ENCODE measurements around the gene CCDC142. TPM values are rescaled to one million over a fixed set of nuclear protein-coding genes. Genes with fewer than 3 reads are reported as not detected.

The CCDC142 gene
- total and polyA plus RNA-seq, 2 donors (not counting 1 experiment from before 2014, with no cell fraction given) = 13.0 to 61.6 TPM

DNA sequence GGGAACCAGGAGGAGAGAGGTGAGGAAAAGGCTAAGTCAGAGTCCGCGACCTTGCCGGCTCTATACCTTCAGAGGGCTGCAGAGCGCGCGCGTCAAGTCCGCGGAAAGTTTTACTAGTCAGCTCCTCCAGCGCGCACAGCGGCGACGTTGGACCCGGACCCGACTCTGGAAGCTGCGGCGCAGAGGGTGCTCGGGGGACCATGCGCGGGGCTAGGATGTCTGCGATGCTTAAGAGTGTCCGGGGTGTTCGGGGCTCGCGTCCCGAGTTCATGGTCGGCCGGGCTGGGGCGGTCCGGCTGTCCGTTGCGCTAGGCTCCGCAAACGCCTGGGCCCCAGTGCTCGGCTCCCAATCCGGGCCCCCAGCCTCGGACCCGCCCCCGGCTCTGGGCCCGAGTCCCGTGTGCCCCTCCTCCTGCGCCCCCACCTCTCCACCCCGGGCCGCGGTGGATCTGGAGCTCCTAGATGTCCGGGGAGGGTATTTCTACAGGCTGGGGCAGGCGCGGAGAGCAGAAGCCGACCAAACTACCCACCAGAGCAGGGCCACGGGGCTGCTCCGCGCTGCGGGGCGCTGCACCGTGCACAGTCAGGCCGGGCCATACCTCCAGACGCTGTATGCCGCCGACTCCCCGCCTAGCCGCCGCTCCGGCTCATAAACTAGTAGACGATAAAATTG is 16.6 kb upstream of the CCDC142 start, which contains the start of gene LBX2:
TSS of gene LBX2 (minus strand) at position 337 of the 673 bp plus-strand sequence. CDS start at position 271, 66 bp downstream.
- Histone ChIP-seq H3K9ac (ENCODE audit: low read length) (peak within 1 kb of the TSS; percentile 70), H3K9me3 (ENCODE audit: control extremely low read depth in 1 of 3, control insufficient read depth in 2 of 3, insufficient read depth in 1 of 3, low read length in 2 of 3) (peaks cover 0 to 31% (median 0%) of the 10 kb centered on the region in 3 donors), H3K27me3 (replicated peaks in 1 of 4; ENCODE audit: control extremely low read depth in 1 of 4, control insufficient read depth in 3 of 4, insufficient read depth in 4 of 4, low read length in 3 of 4) (peaks cover 0 to 74% (median 38%) of the 10 kb centered on the region in 4 experiments), H2AFZ (ENCODE audit: insufficient read depth, low read depth, low read length, poor library complexity, severe bottlenecking) (peak within 1 kb of the TSS; percentile 64), H3K4me2 (replicated peaks; ENCODE audit: low read depth, low read length, poor library complexity, severe bottlenecking) (peak within 1 kb of the TSS; percentile 91), H3K4me3 (ENCODE audit: control extremely low read depth in 1 of 5, extremely low read depth in 1 of 5, insufficient read depth in 1 of 5, low read depth in 2 of 5, low read length in 4 of 5) (peak within 1 kb of the TSS; percentile 26 to 69 (median 38)), H3K4me1 (ENCODE audit: control insufficient read depth in 2 of 2, insufficient read depth in 2 of 2, low read length in 2 of 2) (peaks cover 49 to 54% of the 10 kb centered on the region in 2 donors), H3K36me3 (replicated peaks in 1 of 2; ENCODE audit: control extremely low read depth in 1 of 2, control insufficient read depth in 1 of 2, extremely low read depth in 1 of 2, insufficient read depth in 2 of 2, low read length in 1 of 2) (peaks cover 0 to 2% of the 10 kb centered on the region in 2 experiments), H4K20me1 (ENCODE audit: control insufficient read depth, insufficient read depth, low read length, poor library complexity, severe bottlenecking) (no peaks in the 10 kb centered on the region), H3K27ac (ENCODE audit: low read length in 2 of 2) (no peak within 1 kb of the TSS), H3K79me2 (ENCODE audit: control insufficient read depth, insufficient read depth, low read length) (no peaks in the 10 kb centered on the region)
- H3K9me3 Mint-ChIP-seq (ENCODE audit: insufficient read depth) = no peaks in the 10 kb centered on the region
- POLR2A ChIA-PET = interaction anchor here (0.6 to 1.9 kb wide), 4 partner anchors 8 to 124 kb away, joined by 3 to 7 read pairs (median 4); partner anchors contain the start of gene PCGF1
- peaks cover 57% of the 10 kb centered on the region for H3K27me3 Mint-ChIP-seq
- peak within 1 kb of the TSS; percentile 92 for H3K4me3 Mint-ChIP-seq
- DNase-seq (peak; percentile 61), ATAC-seq (ENCODE audit: low read depth) (no peak)
- TF ChIP-seq EZH2 (IDR thresholded peaks at IDR 0.05; ENCODE audit: borderline replicate concordance, insufficient read depth, low read depth, low read length, poor library complexity, severe bottlenecking) = peak; percentile 81
- TF ChIP-seq, protein P1, sequence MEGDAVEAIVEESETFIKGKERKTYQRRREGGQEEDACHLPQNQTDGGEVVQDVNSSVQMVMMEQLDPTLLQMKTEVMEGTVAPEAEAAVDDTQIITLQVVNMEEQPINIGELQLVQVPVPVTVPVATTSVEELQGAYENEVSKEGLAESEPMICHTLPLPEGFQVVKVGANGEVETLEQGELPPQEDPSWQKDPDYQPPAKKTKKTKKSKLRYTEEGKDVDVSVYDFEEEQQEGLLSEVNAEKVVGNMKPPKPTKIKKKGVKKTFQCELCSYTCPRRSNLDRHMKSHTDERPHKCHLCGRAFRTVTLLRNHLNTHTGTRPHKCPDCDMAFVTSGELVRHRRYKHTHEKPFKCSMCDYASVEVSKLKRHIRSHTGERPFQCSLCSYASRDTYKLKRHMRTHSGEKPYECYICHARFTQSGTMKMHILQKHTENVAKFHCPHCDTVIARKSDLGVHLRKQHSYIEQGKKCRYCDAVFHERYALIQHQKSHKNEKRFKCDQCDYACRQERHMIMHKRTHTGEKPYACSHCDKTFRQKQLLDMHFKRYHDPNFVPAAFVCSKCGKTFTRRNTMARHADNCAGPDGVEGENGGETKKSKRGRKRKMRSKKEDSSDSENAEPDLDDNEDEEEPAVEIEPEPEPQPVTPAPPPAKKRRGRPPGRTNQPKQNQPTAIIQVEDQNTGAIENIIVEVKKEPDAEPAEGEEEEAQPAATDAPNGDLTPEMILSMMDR (IDR thresholded peaks at IDR 0.05) = no peak
- H3K27ac Mint-ChIP-seq = peak within 1 kb of the TSS; percentile 64
- peaks cover 52% of the 10 kb centered on the region for H3K4me1 Mint-ChIP-seq
- CTCF ChIA-PET = interaction anchor here (1.7 to 3.0 kb wide), 2 partner anchors 14 to 87 kb away, joined by 4 to 11 read pairs; no protein-coding TSS in a partner anchor
- WGBS (ENCODE audit: insufficient coverage) = 5% methylated on average over 59 of the region's 65 CpGs
- intact Hi-C loops (cut with micrococcal nuclease) = loop anchor here (5.0 kb wide), 1 partner anchor 33 kb away; no protein-coding TSS in a partner anchor
